Stimulated activated effector memory CD8-positive, alpha-beta T cell treated with anti-CD3 and anti-CD28 coated beads, Interleukin-12 subunit alpha, Interleukin-12 subunit beta, amount 100 ng/mL, for 72 hours (primary cell): ENCODE data around the gene CFAP119.

Source experiments
- ATAC-seq: fragments of 150-1000 bp; cut with Tn5 transposase; 2 replicates; pipeline ENCODE4 v1.10.0; 2021
- DNase-seq, 2 donors: peaks; one replicate each; pipeline ENCODE4 v3.0.0; 2021 to 2022; ENCODE audit warnings: low spot score in 2 of 2
- H3K27ac Mint-ChIP-seq: one replicate; pipeline ENCODE4 v1.8.0; 2022; ENCODE audit warnings: mild to moderate bottlenecking, mixed read lengths
- H3K36me3 Mint-ChIP-seq: one replicate; pipeline ENCODE4 v1.8.0; 2022; ENCODE audit warnings: mild to moderate bottlenecking, mixed read lengths
- H3K4me1 Mint-ChIP-seq: one replicate; pipeline ENCODE4 v1.8.0; 2022; ENCODE audit warnings: mixed read lengths
- H3K4me3 Mint-ChIP-seq: one replicate; pipeline ENCODE4 v1.8.0; 2022; ENCODE audit warnings: mild to moderate bottlenecking, mixed read lengths
- H3K9me3 Mint-ChIP-seq: one replicate; pipeline ENCODE4 v1.8.0; 2022; ENCODE audit warnings: mixed read lengths

CFAP119 gene

DNA sequence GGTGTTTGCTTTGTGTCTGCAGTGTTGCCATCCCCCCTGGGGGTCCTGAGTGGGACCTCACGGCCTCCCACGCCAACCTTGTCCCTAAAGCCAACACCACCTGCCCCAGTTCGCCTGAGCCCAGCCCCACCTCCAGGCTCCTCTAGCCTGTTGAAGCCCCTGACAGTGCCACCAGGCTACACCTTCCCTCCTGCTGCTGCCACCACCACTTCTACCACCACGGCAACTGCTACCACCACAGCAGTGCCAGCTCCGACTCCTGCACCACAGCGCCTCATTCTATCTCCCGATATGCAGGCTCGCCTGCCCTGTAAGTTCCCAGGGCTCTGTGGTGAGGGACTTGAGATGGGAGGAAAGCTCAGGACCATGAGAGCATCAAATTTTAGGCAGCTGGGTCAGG lies 40.7 kb downstream of the CFAP119 start:
- Mint-ChIP-seq H3K4me1 (peaks cover 37% of the 10 kb centered on the region), H3K9me3 (no peaks in the 10 kb centered on the region), H3K4me3 (no peak overlapping the region), H3K27ac (peak overlapping the region; percentile 84), H3K36me3 (peaks cover 100% of the 10 kb centered on the region)
- no peak for DNase-seq
- no peak for ATAC-seq

DNA sequence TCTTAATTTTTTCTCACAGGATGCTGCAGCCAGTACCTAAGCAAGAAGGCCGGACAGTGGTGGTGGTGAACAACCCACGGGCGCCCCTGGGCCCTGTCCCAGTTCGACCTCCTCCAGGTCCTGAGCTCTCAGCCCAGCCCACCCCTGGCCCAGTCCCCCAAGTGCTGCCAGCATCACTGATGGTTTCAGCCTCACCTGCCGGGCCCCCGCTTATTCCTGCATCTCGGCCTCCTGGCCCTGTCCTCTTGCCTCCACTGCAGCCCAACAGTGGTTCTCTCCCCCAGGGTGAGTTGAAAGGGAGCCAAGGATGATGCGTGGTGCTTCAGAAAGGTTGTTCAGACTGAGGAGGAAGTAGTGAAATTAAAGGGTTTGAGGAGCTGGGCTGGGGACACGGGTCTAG lies 41.2 kb downstream of the CFAP119 start:
- Mint-ChIP-seq H3K36me3 (peaks cover 100% of the 10 kb centered on the region), H3K27ac (peak overlapping the region; percentile 84), H3K4me3 (no peak overlapping the region), H3K9me3 (no peaks in the 10 kb centered on the region), H3K4me1 (peaks cover 42% of the 10 kb centered on the region)
- DNase-seq (no peak), ATAC-seq (no peak)

DNA sequence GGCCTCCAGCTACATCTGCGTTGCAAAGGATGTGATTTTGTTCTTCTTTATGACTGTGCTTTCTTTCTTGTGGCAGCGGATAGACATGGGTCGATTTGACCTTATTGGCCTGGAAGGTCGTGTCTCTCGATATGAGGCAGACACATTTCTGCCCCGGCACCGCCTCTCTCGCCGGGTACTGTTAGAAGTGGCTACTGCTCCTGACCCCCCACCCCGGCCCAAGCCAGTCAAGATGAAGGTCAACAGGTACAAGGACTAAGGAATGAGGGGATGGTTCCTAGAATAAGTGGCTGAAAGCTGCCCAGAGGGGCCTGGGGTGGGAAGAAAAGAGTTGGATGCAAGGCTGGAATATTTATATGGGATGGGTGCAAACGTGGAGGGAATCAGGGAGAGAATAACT lies 41.8 kb downstream of the CFAP119 start:
- peaks cover 47% of the 10 kb centered on the region for H3K4me1 Mint-ChIP-seq
- H3K36me3 Mint-ChIP-seq: peaks cover 100% of the 10 kb centered on the region
- H3K9me3 Mint-ChIP-seq: no peaks in the 10 kb centered on the region
- ATAC-seq (no peak), DNase-seq (no peak)
- no peak overlapping the region for H3K4me3 Mint-ChIP-seq
- H3K27ac Mint-ChIP-seq: peak overlapping the region; percentile 84

DNA sequence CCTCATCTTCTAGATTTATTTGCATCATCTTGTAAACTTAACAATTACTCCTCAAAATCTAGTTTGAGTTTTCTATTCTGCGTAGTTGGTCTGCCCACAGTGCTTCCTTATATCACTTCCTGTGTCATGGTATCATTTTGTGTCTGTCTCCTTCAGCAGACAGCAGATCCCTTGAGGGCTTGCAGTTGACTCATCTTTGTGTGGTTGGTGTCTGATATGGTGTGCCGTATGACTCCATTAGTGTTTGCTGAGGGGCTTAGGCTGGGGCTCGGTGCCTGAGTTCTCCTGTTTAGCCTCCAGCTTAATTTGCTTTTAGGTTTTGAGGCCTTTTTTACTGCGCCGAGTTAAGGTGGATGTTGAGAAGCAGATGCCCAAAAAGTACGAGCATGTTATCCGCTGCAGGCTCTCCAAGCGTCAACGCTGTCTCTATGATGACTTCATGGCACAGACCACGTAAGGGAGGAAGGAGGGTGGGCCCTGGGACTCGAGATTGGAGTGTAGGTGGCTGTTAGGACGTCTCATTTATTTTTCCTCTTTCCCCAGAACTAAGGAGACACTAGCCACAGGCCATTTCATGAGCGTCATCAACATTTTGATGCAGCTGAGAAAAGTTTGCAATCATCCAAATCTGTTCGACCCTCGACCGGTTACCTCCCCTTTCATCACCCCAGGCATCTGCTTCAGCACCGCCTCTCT lies 46.0 kb downstream of the CFAP119 start:
- H3K27ac Mint-ChIP-seq: peak overlapping the region; percentile 92
- peaks cover 45% of the 10 kb centered on the region for H3K4me1 Mint-ChIP-seq
- peak overlapping the region; percentile 53 for H3K4me3 Mint-ChIP-seq
- no peaks in the 10 kb centered on the region for H3K9me3 Mint-ChIP-seq
- ATAC-seq (peak; percentile 100), DNase-seq (peak; percentile 27 to 71)
- H3K36me3 Mint-ChIP-seq: peaks cover 100% of the 10 kb centered on the region

DNA sequence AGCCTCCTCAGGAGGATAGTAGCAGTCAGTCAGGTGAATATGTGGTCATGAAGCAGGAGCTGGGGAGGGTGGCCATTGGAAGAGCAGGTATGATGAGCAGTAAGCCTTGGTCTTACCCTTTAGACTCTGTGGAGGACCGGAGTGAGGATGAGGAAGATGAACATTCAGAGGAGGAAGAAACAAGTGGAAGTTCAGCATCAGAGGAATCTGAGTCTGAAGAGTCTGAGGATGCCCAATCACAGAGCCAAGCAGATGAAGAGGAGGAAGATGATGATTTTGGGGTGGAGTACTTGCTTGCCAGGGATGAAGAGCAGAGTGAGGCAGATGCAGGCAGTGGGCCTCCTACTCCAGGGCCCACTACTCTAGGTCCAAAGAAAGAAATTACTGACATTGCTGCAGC lies 50.1 kb downstream of the CFAP119 start:
- DNase-seq (no peak), ATAC-seq (no peak)
- no peaks in the 10 kb centered on the region for H3K9me3 Mint-ChIP-seq
- H3K27ac Mint-ChIP-seq: peak overlapping the region; percentile 77
- H3K4me3 Mint-ChIP-seq: no peak overlapping the region
- peaks cover 53% of the 10 kb centered on the region for H3K4me1 Mint-ChIP-seq
- peaks cover 100% of the 10 kb centered on the region for H3K36me3 Mint-ChIP-seq

DNA sequence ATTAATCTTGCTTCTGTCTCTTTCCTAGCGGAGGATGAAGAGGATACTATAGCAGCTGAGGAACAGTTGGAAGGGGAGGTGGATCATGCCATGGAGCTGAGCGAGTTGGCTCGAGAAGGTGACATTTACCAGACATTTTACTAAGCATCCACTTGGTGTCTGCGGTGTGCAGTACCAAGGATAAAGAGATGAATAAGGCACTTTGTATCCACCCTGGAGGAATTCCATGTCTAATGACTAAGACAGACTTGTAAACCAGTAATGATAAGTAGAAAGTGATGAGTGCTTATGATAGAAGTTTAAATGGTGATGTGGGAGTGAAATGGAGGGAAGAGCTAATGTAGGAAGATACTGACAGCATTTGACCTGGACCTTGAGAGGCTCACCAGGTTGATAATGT lies 50.9 kb downstream of the CFAP119 start:
- ATAC-seq (no peak), DNase-seq (no peak)
- peak overlapping the region; percentile 77 for H3K27ac Mint-ChIP-seq
- H3K36me3 Mint-ChIP-seq: peaks cover 100% of the 10 kb centered on the region
- H3K4me3 Mint-ChIP-seq: no peak overlapping the region
- H3K4me1 Mint-ChIP-seq: peaks cover 46% of the 10 kb centered on the region
- no peaks in the 10 kb centered on the region for H3K9me3 Mint-ChIP-seq
